OCI-LY7 (cell line): ENCODE measurements around the gene PRKN.

ENCODE experiments used
- EZH2phosphoT487 ChIP-seq: fragments of 200-600 bp; sonication (generic); IDR thresholded peaks from 2 replicates; pipeline ENCODE4 v1.6.1; 2018; ENCODE audit warnings: low read depth, borderline replicate concordance, mild to moderate bottlenecking, mixed run types, antibody characterized with exemption, low read length, moderate library complexity, mixed read lengths
- TF ChIP-seq, protein P1 (sequence below): fragments of 200-600 bp; sonication (generic); conservative IDR thresholded peaks from 2 replicates; pipeline ENCODE4 v1.5.1; 2014; ENCODE audit warnings: mild to moderate bottlenecking, antibody characterized with exemption, low read length, moderate library complexity, mixed read lengths

DNA sequence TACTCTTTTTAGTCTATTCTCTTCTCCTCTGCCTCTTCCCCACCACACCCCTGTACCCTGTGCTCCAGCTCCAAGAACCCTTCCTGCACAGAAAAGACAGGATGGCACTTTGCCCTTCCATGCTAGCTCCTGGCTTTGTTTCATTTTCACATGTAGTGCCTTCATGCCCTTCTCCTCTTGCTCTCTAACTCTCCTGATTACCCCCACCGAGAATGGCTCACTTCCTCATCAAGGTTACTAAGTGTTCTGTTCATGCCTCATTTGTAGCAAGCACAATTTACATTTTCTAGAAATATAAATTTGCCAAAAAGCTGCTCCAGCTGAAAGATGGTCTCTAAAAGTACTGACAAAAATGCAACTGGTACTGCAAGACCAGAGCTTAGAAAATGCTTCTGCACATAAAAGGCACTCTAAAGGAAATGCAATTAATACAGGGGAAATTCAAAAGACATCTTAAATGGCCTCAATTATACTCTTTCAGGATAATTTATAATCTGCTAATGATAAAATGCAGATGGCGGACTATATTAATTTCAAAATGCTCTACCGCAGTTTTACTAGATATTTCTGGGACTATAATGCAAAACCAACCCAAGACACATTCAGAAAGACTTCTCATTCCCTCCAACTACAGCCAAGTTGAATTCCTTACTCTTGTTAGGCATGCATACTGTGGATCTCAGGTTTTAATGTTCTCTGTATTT, 570.2 kb downstream of the PRKN start:
- TF ChIP-seq, protein P1, sequence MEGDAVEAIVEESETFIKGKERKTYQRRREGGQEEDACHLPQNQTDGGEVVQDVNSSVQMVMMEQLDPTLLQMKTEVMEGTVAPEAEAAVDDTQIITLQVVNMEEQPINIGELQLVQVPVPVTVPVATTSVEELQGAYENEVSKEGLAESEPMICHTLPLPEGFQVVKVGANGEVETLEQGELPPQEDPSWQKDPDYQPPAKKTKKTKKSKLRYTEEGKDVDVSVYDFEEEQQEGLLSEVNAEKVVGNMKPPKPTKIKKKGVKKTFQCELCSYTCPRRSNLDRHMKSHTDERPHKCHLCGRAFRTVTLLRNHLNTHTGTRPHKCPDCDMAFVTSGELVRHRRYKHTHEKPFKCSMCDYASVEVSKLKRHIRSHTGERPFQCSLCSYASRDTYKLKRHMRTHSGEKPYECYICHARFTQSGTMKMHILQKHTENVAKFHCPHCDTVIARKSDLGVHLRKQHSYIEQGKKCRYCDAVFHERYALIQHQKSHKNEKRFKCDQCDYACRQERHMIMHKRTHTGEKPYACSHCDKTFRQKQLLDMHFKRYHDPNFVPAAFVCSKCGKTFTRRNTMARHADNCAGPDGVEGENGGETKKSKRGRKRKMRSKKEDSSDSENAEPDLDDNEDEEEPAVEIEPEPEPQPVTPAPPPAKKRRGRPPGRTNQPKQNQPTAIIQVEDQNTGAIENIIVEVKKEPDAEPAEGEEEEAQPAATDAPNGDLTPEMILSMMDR: no peak
- no peak for TF ChIP-seq EZH2phosphoT487
